PC-3 (cell line): ENCODE results near the gene SLIT2.

Experiments used
- EZH2 ChIP-seq: fragments of 300-600 bp; sonication (generic); IDR thresholded peaks from one replicate; pipeline ENCODE4 v1.6.1; 2017; ENCODE audit warnings: antibody characterized with exemption, mild to moderate bottlenecking, low read length; ENCODE audit not compliant: unreplicated experiment
- EZH2phosphoT487 ChIP-seq: fragments of 300-600 bp; sonication (generic); IDR thresholded peaks from 2 replicates; pipeline ENCODE4 v1.6.1; 2018; ENCODE audit warnings: mild to moderate bottlenecking, antibody characterized with exemption, low read length, borderline replicate concordance
- TF ChIP-seq, protein P1 (sequence below): fragments of 300-600 bp; sonication (generic); conservative IDR thresholded peaks from 2 replicates; pipeline ENCODE4 v1.5.1; 2017; ENCODE audit warnings: antibody characterized with exemption, low read depth, mild to moderate bottlenecking, low read length

DNA sequence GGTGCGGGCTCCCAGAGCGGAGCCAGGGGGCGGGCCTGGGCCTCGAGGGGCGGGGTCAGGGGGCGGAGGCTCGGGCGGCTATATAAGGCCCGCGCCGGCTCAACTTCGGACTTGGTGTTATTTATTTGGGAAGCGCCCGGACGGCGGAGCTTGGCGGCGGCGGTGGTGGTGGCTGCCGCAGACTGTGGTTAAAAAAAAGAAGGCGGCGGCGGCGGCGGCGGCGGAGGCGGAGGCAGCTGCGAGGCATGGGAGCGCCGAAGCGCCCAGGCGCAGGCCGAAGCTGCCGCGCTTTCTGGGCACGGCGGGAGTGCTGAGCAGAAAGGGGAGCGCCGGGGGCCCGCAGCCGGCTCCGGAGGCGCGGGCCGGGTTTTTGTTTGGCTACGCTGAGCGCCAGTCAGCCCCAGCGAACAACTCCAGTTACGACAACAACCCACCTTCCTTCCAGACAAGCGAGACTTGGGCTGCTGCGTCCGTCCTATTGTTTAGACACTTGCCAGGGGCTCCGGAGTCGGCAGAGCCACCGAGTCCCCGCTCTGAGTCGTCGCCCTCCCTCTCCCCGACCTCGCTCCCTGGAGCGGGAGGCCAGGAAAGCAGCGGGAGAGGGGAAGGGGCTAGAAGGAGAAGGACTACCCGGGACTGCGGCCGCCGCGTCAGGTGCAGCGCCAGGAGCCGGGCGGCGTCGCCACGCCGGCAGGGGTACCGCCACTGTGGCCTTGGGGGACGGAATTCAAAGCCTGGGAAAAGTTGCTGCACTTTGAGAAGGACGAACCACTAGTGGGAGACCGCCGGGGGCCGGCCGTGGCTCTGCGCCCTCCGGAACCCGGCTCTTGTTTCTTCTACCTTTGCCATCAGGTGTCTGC, at the start of gene SLIT2:
- TF ChIP-seq, protein P1, sequence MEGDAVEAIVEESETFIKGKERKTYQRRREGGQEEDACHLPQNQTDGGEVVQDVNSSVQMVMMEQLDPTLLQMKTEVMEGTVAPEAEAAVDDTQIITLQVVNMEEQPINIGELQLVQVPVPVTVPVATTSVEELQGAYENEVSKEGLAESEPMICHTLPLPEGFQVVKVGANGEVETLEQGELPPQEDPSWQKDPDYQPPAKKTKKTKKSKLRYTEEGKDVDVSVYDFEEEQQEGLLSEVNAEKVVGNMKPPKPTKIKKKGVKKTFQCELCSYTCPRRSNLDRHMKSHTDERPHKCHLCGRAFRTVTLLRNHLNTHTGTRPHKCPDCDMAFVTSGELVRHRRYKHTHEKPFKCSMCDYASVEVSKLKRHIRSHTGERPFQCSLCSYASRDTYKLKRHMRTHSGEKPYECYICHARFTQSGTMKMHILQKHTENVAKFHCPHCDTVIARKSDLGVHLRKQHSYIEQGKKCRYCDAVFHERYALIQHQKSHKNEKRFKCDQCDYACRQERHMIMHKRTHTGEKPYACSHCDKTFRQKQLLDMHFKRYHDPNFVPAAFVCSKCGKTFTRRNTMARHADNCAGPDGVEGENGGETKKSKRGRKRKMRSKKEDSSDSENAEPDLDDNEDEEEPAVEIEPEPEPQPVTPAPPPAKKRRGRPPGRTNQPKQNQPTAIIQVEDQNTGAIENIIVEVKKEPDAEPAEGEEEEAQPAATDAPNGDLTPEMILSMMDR: no peak
- TF ChIP-seq EZH2 (no peak), EZH2phosphoT487 (no peak)
